DOHH2 (cell line): ENCODE data around the gene CCNYL1.

Experiments
- H3F3A ChIP-seq: fragments of 200-600 bp; sonication (generic), shearing (Covaris generic); 2 replicates; pipeline ENCODE4 v1.6.0; 2016; ENCODE audit warnings: antibody characterized with exemption, mild to moderate bottlenecking; ENCODE audit not compliant: control insufficient read depth, insufficient read depth
- H3K27ac ChIP-seq: fragments of 200-600 bp; sonication (generic); 2 replicates; pipeline ENCODE4 v1.5.1; 2014; ENCODE audit warnings: low read depth, mild to moderate bottlenecking, low read length, moderate library complexity
- H3K27me3 ChIP-seq: fragments of 200-600 bp; sonication (generic); 2 replicates; pipeline ENCODE4 v1.6.1; 2014; ENCODE audit warnings: mild to moderate bottlenecking, low read length, mixed read lengths; ENCODE audit not compliant: control insufficient read depth
- H3K36me3 ChIP-seq: fragments of 200-600 bp; sonication (generic); 2 replicates; pipeline ENCODE4 v1.6.1; 2014; ENCODE audit warnings: mild to moderate bottlenecking, low read length, moderate library complexity, mixed read lengths; ENCODE audit not compliant: control insufficient read depth
- H3K4me1 ChIP-seq: fragments of 200-600 bp; sonication (generic); 2 replicates; pipeline ENCODE4 v1.6.1; 2014; ENCODE audit warnings: mild to moderate bottlenecking, low read length, mixed read lengths; ENCODE audit not compliant: control insufficient read depth
- H3K4me2 ChIP-seq: fragments of 200-600 bp; sonication (generic); 2 replicates; pipeline ENCODE4 v1.6.0; 2014; ENCODE audit warnings: mild to moderate bottlenecking, low read length, moderate library complexity
- H3K4me3 ChIP-seq: fragments of 200-600 bp; sonication (generic); 2 replicates; pipeline ENCODE4 v1.5.1; 2014; ENCODE audit warnings: mild to moderate bottlenecking, low read length, mixed read lengths
- H3K79me2 ChIP-seq: fragments of 200-600 bp; sonication (generic); 2 replicates; pipeline ENCODE4 v1.6.1; 2014; ENCODE audit warnings: mild to moderate bottlenecking, low read length, mixed read lengths; ENCODE audit not compliant: control insufficient read depth
- H3K9me2 ChIP-seq: fragments of 200-600 bp; sonication (generic); replicated peaks from 2 replicates; pipeline ENCODE4 v1.6.1; 2014; ENCODE audit warnings: mild to moderate bottlenecking, low read length, mixed read lengths; ENCODE audit not compliant: control insufficient read depth
- H3K9me3 ChIP-seq: fragments of 200-600 bp; sonication (generic); 2 replicates; pipeline ENCODE4 v1.6.1; 2014; ENCODE audit warnings: antibody characterized with exemption, low read length, mixed read lengths; ENCODE audit not compliant: control insufficient read depth, insufficient read depth
- H4K20me1 ChIP-seq: fragments of 200-600 bp; sonication (generic); 2 replicates; pipeline ENCODE4 v1.6.0; 2014; ENCODE audit warnings: low read depth, mild to moderate bottlenecking, antibody characterized with exemption, low read length, moderate library complexity; ENCODE audit not compliant: control insufficient read depth, insufficient read depth
- CTCF ChIP-seq: fragments of 200-600 bp; sonication (generic); IDR thresholded peaks from one replicate; pipeline ENCODE4 v1.5.1; 2014; ENCODE audit warnings: antibody characterized with exemption, mild to moderate bottlenecking, low read depth, low read length; ENCODE audit not compliant: poor library complexity, severe bottlenecking
- EZH2phosphoT487 ChIP-seq: fragments of 200-600 bp; sonication (generic); IDR thresholded peaks from 2 replicates; pipeline ENCODE4 v1.6.1; 2017; ENCODE audit warnings: borderline replicate concordance, mild to moderate bottlenecking, antibody characterized with exemption, low read length, moderate library complexity, mixed read lengths

Gene CCNYL1

GRCh38 chr2:207762146-207762545 lies 50.7 kb downstream of the CCNYL1 start:
- no peaks in the 10 kb centered on the region; the same call in 1 of the 2 replicates for H4K20me1 ChIP-seq
- peaks cover 7% of the 10 kb centered on the region for H3F3A ChIP-seq
- no peaks in the 10 kb centered on the region for H3K79me2 ChIP-seq
- H3K4me3 ChIP-seq: no peak overlapping the region
- H3K9me3 ChIP-seq: no peaks in the 10 kb centered on the region
- H3K9me2 ChIP-seq: no peaks in the 10 kb centered on the region
- TF ChIP-seq EZH2phosphoT487 (no peak), CTCF (no peak)
- peaks cover 11% of the 10 kb centered on the region for H3K4me1 ChIP-seq
- H3K27ac ChIP-seq: no peak overlapping the region
- H3K36me3 ChIP-seq: no peaks in the 10 kb centered on the region
- H3K4me2 ChIP-seq: no peak overlapping the region
- peaks cover 50% of the 10 kb centered on the region for H3K27me3 ChIP-seq

- Histone ChIP-seq H3F3A (peaks cover 3% of the 10 kb centered on the region; the same call in 1 of the 2 replicates), H3K4me2 (no peak overlapping the region), H3K4me3 (no peak overlapping the region), H3K9me2 (no peaks in the 10 kb centered on the region), H3K79me2 (no peaks in the 10 kb centered on the region), H3K27me3 (peaks cover 63% of the 10 kb centered on the region), H3K4me1 (peaks cover 20% of the 10 kb centered on the region), H3K9me3 (no peaks in the 10 kb centered on the region), H4K20me1 (no peaks in the 10 kb centered on the region; the same call in 1 of the 2 replicates), H3K27ac (no peak overlapping the region), H3K36me3 (no peaks in the 10 kb centered on the region)
- TF ChIP-seq CTCF (no peak), EZH2phosphoT487 (no peak)
These were observed 52.0 kb downstream of the CCNYL1 start for GRCh38 chr2:207763303-207763917.

DNA sequence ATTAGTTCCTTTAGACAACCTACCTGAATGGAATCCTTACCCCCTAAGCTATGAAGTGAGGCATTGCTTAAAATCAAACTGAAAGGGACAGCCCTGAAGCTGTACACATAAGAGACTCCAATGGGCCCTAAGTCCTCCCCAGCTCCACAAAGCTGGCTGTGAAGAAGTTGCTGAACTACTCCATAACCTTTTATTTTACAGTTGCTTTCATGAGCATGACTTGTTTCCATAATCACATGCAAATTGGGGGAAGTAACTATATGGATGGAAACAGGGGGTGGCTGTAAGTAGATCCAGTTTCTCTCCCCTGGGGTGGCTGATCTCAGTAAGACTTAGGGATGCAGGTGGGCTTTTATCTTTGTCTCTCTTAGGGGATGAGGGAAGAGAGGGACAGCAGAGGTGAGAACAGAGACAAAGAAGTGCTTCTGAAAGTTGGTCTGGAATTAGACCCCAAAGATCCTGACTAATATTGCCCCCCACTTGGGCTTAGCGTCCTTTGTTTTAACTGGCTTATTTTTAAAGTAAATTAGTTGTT lies 52.7 kb downstream of the CCNYL1 start:
- TF ChIP-seq CTCF: no peak
- no peak for TF ChIP-seq EZH2phosphoT487
- H3K9me2 ChIP-seq: no peaks in the 10 kb centered on the region
- H3K4me3 ChIP-seq: no peak overlapping the region
- H3K36me3 ChIP-seq: no peaks in the 10 kb centered on the region
- H4K20me1 ChIP-seq: no peaks in the 10 kb centered on the region; the same call in 1 of the 2 replicates
- no peak overlapping the region for H3K4me2 ChIP-seq
- H3K9me3 ChIP-seq: no peaks in the 10 kb centered on the region
- peaks cover 3% of the 10 kb centered on the region; the same call in 1 of the 2 replicates for H3F3A ChIP-seq
- H3K4me1 ChIP-seq: peaks cover 27% of the 10 kb centered on the region
- H3K79me2 ChIP-seq: no peaks in the 10 kb centered on the region
- no peak overlapping the region for H3K27ac ChIP-seq
- peaks cover 67% of the 10 kb centered on the region for H3K27me3 ChIP-seq
